Right atrium auricular region (tissue), 2 donors: ENCODE results near the gene HPCA. TPM values are rescaled to one million over a fixed set of nuclear protein-coding genes. Genes with fewer than 3 reads are reported as not detected.

Source experiments
- DNase-seq: peaks from one replicate; pipeline ENCODE4 v3.0.0-alpha.2; 2019; ENCODE audit warnings: low spot score
- H3K27ac ChIP-seq, 2 donors: fragments of 200-600 bp; sonication (generic); 1 replicate in 1 of 2; 2 replicates in 1 of 2; pipeline ENCODE4 v1.5.1; 2016 to 2019
- H3K27me3 ChIP-seq, 2 donors: fragments of 200-600 bp; sonication (generic); one replicate each; pipeline versions ENCODE4 v1.5.1 to v1.6.0; 2017 to 2019
- H3K36me3 ChIP-seq: fragments of 200-600 bp; sonication (generic); one replicate; pipeline ENCODE4 v1.5.1; 2016
- H3K4me1 ChIP-seq, 2 donors: fragments of 200-600 bp; sonication (generic); one replicate each; pipeline versions ENCODE4 v1.5.1 to v1.6.0; 2017 to 2019
- H3K4me3 ChIP-seq, 2 donors: fragments of 200-600 bp; sonication (generic); 1 replicate in 1 of 2; 2 replicates in 1 of 2; pipeline ENCODE4 v1.5.1; 2017 to 2019; ENCODE audit warnings: mild to moderate bottlenecking in 1 of 2, moderate library complexity in 1 of 2
- H3K9me3 ChIP-seq, 2 donors: fragments of 200-600 bp; sonication (generic); one replicate each; pipeline ENCODE4 v1.5.1; 2019
- total RNA-seq, 2 donors: library from RNA; depleted of rRNA; stranded (reverse); fragments of >200 nt; gene quantifications; one replicate each; pipeline ENCODE4 v1.1.0, GENCODE V29; 2016
- TF ChIP-seq, protein P1 (sequence below), 2 donors: fragments of 200-600 bp; sonication (generic); IDR thresholded peaks; one replicate each; pipeline ENCODE4 v1.5.1; 2019; ENCODE audit warnings: antibody characterized with exemption in 2 of 2

Gene HPCA
- total RNA-seq, 2 donors from 2014 or later, result not detected

DNA sequence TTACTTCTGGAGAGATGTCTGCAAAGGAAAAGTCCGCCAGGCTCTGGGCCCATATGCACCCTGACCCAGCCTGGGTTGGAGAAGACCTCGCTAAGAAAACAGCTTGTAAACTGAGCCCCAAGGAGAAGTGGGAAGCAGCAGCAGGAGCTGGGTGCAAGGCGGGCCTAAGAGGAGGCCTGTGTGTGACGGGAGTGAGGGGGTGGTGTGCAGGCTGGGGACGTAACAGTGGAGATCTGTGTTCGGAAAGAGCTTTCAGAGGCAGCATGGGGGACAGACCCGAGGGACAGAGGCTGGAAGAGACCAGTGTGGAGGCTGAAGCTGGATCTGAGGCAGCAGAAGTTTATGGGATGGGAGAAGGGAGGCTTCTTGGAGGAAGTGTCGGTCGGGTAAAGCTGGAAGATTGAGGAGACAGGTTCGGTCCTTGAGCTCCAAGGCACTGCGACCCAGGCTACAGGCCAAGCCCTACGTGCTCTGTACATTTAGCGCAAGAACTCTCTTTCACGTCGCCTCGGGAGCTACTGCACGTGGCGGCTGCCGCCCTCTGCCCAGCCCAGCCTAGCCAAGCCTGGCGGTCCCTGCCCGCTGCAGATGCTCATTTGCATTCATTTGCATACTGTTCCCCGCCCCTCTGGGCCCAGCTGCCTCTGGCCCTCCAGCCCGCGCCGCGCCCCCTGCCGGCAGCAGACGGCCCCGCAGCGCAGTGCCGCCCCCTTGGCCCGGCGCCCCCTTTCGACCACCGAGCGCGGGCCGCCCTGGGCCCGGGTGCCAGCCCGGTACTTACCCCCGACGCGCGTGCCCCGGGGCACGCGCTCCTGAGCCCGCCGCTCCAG lies 6.3 kb downstream of the HPCA start:
- H3K27ac ChIP-seq, result no peak overlapping the region
- H3K36me3 ChIP-seq, result no peaks in the 10 kb centered on the region
- H3K4me3 ChIP-seq, result peak overlapping the region; percentile 22 to 52
- H3K27me3 ChIP-seq, result peaks cover 0 to 4% of the 10 kb centered on the region in 2 donors
- no peak for DNase-seq
- H3K9me3 ChIP-seq, result no peaks in the 10 kb centered on the region
- peaks cover 0 to 14% of the 10 kb centered on the region in 2 donors for H3K4me1 ChIP-seq
- TF ChIP-seq, protein P1, sequence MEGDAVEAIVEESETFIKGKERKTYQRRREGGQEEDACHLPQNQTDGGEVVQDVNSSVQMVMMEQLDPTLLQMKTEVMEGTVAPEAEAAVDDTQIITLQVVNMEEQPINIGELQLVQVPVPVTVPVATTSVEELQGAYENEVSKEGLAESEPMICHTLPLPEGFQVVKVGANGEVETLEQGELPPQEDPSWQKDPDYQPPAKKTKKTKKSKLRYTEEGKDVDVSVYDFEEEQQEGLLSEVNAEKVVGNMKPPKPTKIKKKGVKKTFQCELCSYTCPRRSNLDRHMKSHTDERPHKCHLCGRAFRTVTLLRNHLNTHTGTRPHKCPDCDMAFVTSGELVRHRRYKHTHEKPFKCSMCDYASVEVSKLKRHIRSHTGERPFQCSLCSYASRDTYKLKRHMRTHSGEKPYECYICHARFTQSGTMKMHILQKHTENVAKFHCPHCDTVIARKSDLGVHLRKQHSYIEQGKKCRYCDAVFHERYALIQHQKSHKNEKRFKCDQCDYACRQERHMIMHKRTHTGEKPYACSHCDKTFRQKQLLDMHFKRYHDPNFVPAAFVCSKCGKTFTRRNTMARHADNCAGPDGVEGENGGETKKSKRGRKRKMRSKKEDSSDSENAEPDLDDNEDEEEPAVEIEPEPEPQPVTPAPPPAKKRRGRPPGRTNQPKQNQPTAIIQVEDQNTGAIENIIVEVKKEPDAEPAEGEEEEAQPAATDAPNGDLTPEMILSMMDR (IDR thresholded peaks at IDR 0.05), result peak; percentile 36 to 51

DNA sequence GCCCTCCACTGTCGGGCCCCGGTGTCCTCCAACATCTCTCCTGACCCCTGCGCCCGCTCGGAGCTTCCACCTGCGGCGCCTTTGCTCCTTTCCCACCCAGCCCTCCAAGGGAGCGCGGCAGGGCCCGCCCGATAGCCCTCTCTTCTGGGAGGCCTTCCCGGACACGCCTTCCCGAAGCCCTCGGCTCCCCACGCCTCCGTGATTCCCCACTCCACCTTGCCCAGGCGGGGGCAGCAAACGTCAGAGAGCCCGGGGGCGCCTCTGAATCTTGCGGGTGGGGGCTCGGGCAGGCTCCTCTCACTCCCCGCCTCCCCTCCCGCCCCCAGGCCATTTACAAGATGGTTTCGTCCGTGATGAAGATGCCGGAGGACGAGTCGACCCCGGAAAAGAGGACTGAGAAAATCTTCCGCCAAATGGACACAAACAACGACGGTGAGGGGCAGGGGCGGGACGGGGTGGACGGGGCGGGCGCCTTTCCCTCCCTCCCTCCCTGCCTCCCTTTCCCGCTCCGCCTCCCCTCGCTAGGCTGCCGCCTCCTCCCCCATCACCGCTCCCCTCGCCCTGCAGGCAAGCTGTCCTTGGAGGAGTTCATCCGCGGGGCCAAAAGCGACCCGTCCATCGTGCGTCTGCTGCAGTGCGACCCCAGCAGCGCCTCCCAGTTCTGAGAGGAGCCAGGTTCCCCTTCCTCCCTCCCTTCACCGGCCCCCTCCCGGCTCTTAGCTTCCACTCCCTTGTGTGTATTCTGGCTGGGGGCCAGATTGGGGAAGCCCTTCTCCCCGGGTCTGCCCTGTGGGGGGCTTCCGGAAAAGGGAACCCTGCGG lies 7.1 kb downstream of the HPCA start:
- no peaks in the 10 kb centered on the region for H3K36me3 ChIP-seq
- no peak for DNase-seq
- H3K4me1 ChIP-seq, result peaks cover 0 to 14% of the 10 kb centered on the region in 2 donors
- TF ChIP-seq, protein P1 (IDR thresholded peaks at IDR 0.05), result peak in 1 of 2 donors; percentile 12
- peaks cover 0 to 4% of the 10 kb centered on the region in 2 donors for H3K27me3 ChIP-seq
- no peak overlapping the region for H3K27ac ChIP-seq
- H3K4me3 ChIP-seq, result peak overlapping the region; percentile 22 to 52
- no peaks in the 10 kb centered on the region for H3K9me3 ChIP-seq

DNA sequence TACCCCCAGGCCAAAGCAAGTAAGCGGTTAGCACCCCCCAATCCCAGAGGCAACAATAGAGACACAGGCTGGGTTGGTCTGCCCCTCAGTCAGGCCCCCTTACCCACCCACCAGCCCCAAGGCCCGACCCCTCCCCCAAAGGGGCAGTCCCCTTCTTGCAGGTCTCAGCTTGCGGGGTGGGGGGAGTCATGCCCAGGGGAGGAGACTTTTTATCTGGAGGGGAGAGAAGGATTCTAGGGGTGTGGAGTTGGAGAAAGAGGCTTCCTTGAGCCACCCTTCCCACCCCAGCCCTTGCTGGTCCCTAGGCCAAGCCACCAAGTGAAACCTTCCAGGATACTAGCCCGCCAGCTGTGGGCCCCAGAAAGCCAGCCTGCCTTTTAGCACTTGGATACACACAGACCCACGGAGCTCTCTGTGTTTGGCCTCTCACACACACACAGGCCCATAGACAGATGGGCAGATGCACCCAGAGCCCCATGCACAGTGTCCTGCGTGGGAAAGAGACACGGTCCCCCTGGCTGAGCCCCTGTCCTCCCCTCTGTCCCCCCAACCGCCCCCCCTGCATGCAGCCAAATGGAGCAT lies 7.8 kb downstream of the HPCA start:
- Histone ChIP-seq H3K36me3 (no peaks in the 10 kb centered on the region), H3K4me1 (peaks cover 0 to 14% of the 10 kb centered on the region in 2 donors), H3K4me3 (no peak overlapping the region), H3K9me3 (no peaks in the 10 kb centered on the region), H3K27me3 (peaks cover 0 to 4% of the 10 kb centered on the region in 2 donors), H3K27ac (no peak overlapping the region)
- TF ChIP-seq, protein P1 (IDR thresholded peaks at IDR 0.05), result no peak
- DNase-seq, result no peak

DNA sequence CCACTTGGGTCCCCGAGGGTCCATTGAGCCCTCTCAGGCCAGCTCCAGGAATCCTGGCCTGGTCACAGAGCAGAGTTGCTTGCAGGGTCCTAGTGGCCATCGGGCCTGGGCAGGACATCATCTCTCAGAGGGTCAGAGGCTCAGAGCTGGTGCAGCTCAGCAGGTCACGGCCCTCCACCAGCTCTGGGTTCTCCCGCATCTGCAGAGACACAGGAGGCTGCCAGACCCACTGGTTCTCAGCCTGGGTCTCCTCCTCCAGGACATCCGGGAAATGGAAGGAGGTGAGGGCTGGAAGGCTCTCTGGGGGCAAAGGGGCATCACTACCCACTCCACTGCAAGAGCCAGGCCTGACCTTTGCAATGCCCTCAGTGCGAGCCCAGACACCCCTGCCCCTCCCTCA lies 8.4 kb downstream of the HPCA start:
- TF ChIP-seq, protein P1 (IDR thresholded peaks at IDR 0.05), result no peak
- peaks cover 0 to 4% of the 10 kb centered on the region in 2 donors for H3K27me3 ChIP-seq
- DNase-seq, result no peak
- H3K4me1 ChIP-seq, result peaks cover 0 to 14% of the 10 kb centered on the region in 2 donors
- H3K4me3 ChIP-seq, result no peak overlapping the region
- H3K27ac ChIP-seq, result no peak overlapping the region
- H3K36me3 ChIP-seq, result no peaks in the 10 kb centered on the region
- H3K9me3 ChIP-seq, result no peaks in the 10 kb centered on the region

DNA sequence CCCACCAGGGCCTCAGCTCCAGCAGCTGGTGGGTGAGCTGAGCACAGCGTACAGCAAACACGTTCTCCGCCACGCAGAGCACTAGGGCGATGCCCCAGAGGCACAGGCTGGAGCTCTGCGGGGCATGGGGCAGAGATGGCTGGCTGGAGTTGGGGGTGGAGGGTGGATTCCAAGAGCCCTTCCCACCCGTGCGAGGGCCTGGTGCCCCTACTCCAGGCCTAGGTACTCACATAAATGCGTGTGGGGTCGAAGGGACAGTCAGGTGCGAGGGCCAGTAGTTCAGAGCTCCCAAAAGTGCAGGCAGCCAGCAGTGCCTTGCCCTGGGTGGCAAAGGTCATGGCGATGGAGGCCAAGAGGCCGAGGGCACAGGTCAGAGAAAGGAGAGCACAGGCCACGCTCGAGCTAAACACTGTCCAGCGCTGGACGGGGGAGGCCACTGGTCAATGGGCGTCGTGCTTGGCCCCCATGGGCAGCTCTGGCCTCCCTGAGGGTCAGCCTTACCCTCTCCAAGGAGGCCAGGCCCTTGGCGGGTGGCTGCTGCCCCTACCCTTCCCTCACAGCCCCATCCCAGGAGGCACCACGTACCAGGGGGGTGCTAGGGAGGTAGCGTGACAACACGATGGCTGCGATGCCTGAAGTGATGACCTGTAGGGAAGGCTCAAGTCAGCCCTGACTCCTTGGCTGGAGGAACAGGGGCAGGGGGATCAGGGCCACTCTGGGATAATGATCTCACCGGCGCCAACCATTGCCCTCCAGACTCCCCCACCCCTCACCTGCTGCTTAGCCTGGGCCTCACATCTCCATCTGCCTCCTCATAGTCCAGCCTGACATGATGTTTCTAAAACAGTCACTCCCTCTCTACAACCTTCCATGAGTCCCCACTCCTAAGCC lies 9.3 kb downstream of the HPCA start:
- Histone ChIP-seq H3K36me3 (no peaks in the 10 kb centered on the region), H3K4me1 (peaks cover 0 to 18% of the 10 kb centered on the region in 2 donors), H3K9me3 (no peaks in the 10 kb centered on the region), H3K4me3 (no peak overlapping the region), H3K27ac (no peak overlapping the region), H3K27me3 (peaks cover 0 to 4% of the 10 kb centered on the region in 2 donors)
- no peak for DNase-seq
- TF ChIP-seq, protein P1 (IDR thresholded peaks at IDR 0.05), result no peak
